ENCODE results near the gene PTPRM. TPM values are rescaled to one million over a fixed set of nuclear protein-coding genes. Genes with fewer than 3 reads are reported as not detected.

Gene PTPRM
- total RNA-seq, 1 donor from 2014 or later = 102 TPM

- ATAC-seq = peak; percentile 46
- intact Hi-C loops (cut with DNase I) = loop anchor here (10.0 kb wide), 1 partner anchor 313 kb away; the partner anchor contains the start of gene PTPRM
- DNase-seq (ENCODE audit: missing footprints) = no peak
Measured at GRCh38 chr18:7877609-7878008, 310.5 kb downstream of the PTPRM start.

GRCh38 chr18:7878265-7879211, 311.4 kb downstream of the PTPRM start:
- no peak for ATAC-seq
- no peak for DNase-seq (ENCODE audit: missing footprints)
- intact Hi-C loops (cut with DNase I) = loop anchor here (10.0 kb wide), 1 partner anchor 314 kb away; the partner anchor contains the start of gene PTPRM

- intact Hi-C loops (cut with DNase I) = loop anchor here (10.0 kb wide), 1 partner anchor 315 kb away; the partner anchor contains the start of gene PTPRM
- DNase-seq (ENCODE audit: missing footprints) (no peak), ATAC-seq (no peak)
Measured at GRCh38 chr18:7879717-7880116, 312.6 kb downstream of the PTPRM start.

- DNase-seq (ENCODE audit: missing footprints) (no peak), ATAC-seq (no peak)
- intact Hi-C loops (cut with DNase I) = no loop called here
Measured at GRCh38 chr18:7885865-7886264, 318.7 kb downstream of the PTPRM start.

- intact Hi-C loops (cut with DNase I) = no loop called here
- no peak for ATAC-seq
Measured at GRCh38 chr18:7886436-7886835, 319.3 kb downstream of the PTPRM start.

GRCh38 chr18:7889515-7889914, 322.4 kb downstream of the PTPRM start:
- intact Hi-C loops (cut with DNase I) = no loop called here
- DNase-seq (ENCODE audit: missing footprints) (no peak), ATAC-seq (no peak)

More at GRCh38 chr18:7886436-7886835, 319.3 kb downstream of the PTPRM start:
- no peak for DNase-seq (ENCODE audit: missing footprints)

- ATAC-seq (no peak), DNase-seq (ENCODE audit: missing footprints) (no peak)
- intact Hi-C loops (cut with DNase I) = no loop called here
Measured at GRCh38 chr18:7890075-7890474, 323.0 kb downstream of the PTPRM start.

- no peak for DNase-seq (ENCODE audit: missing footprints)
- intact Hi-C loops (cut with DNase I) = no loop called here
- ATAC-seq = no peak
Measured at GRCh38 chr18:7892556-7892955, 325.4 kb downstream of the PTPRM start.

GRCh38 chr18:7894592-7894991, 327.5 kb downstream of the PTPRM start:
- intact Hi-C loops (cut with DNase I) = no loop called here
- ATAC-seq (no peak), DNase-seq (ENCODE audit: missing footprints) (no peak)

- intact Hi-C loops (cut with DNase I) = no loop called here
- peak; percentile 44 for ATAC-seq
- no peak for DNase-seq (ENCODE audit: missing footprints)
Measured at GRCh38 chr18:7895346-7895745, 328.2 kb downstream of the PTPRM start.

- intact Hi-C loops (cut with DNase I) = no loop called here
- DNase-seq (ENCODE audit: missing footprints) (no peak), ATAC-seq (no peak)
Measured at GRCh38 chr18:7896161-7896560, 329.0 kb downstream of the PTPRM start.

- no peak for DNase-seq (ENCODE audit: missing footprints)
- ATAC-seq = peak; percentile 41
- intact Hi-C loops (cut with DNase I) = no loop called here
Measured at GRCh38 chr18:7896805-7897518, 329.8 kb downstream of the PTPRM start.

GRCh38 chr18:7898181-7898580, 331.1 kb downstream of the PTPRM start:
- intact Hi-C loops (cut with DNase I) = no loop called here
- ATAC-seq (no peak), DNase-seq (ENCODE audit: missing footprints) (no peak)

GRCh38 chr18:7899078-7899477, 332.0 kb downstream of the PTPRM start:
- ATAC-seq (no peak), DNase-seq (ENCODE audit: missing footprints) (no peak)
- intact Hi-C loops (cut with DNase I) = no loop called here

GRCh38 chr18:7900091-7900490, 333.0 kb downstream of the PTPRM start:
- intact Hi-C loops (cut with DNase I) = no loop called here
- ATAC-seq (no peak), DNase-seq (ENCODE audit: missing footprints) (no peak)

GRCh38 chr18:7901657-7902056, 334.5 kb downstream of the PTPRM start:
- intact Hi-C loops (cut with DNase I) = no loop called here
- ATAC-seq = no peak
- no peak for DNase-seq (ENCODE audit: missing footprints)

GRCh38 chr18:7902399-7902839, 335.3 kb downstream of the PTPRM start:
- DNase-seq (ENCODE audit: missing footprints) (no peak), ATAC-seq (peak; percentile 68)
- intact Hi-C loops (cut with DNase I) = no loop called here

- intact Hi-C loops (cut with DNase I) = no loop called here
Measured at GRCh38 chr18:7904529-7904928, 337.4 kb downstream of the PTPRM start.

GRCh38 chr18:7908681-7909299, 341.7 kb downstream of the PTPRM start:
- DNase-seq (ENCODE audit: missing footprints) (no peak), ATAC-seq (no peak)
- intact Hi-C loops (cut with DNase I) = no loop called here

More at GRCh38 chr18:7904529-7904928, 337.4 kb downstream of the PTPRM start:
- ATAC-seq (no peak), DNase-seq (ENCODE audit: missing footprints) (no peak)

All from Right ventricle myocardium inferior (tissue), 1 donor.